CD4-positive, alpha-beta T cell (primary cell): ENCODE measurements around the gene KRTAP10-3. TPM values are rescaled to one million over a fixed set of nuclear protein-coding genes. Genes with fewer than 3 reads are reported as not detected.
"Not testable (repeated sequence)": the region's sequence is repeated elsewhere in the genome, so short reads cannot be mapped to it uniquely, and the experiment has no call there.

Experiments used
- ATAC-seq: fragments of 200-7000 bp; cut with Tn5 transposase; one replicate; pipeline ENCODE4 v1.10.0; 2022; ENCODE audit warnings: mild to moderate bottlenecking; ENCODE audit not compliant: poor library complexity
- CTCF ChIA-PET: fragments of 350-600 bp; sonication (Branson Sonifier 250); formaldehyde crosslinking; loops from one replicate; lab custom pipeline; 2021; ENCODE audit warnings: antibody characterized with exemption, inconsistent platforms; lab: Charles Lee
- POLR2A ChIA-PET: fragments of 350-600 bp; sonication (Branson Sonifier 250); formaldehyde crosslinking; loops from one replicate; lab custom pipeline; 2021; ENCODE audit warnings: antibody characterized with exemption, inconsistent platforms; lab: Charles Lee
- DNase-seq, 14 experiments: peaks; one replicate each; pipeline ENCODE4 v3.0.0-alpha.2; 2013 to 2020; ENCODE audit warnings: mixed read lengths in 2 of 14
- H3K27ac ChIP-seq, 2 donors: one replicate each; pipeline versions ENCODE4 v1.5.1 to v1.7.0; 2013; ENCODE audit warnings: low read length in 2 of 2, low read depth in 1 of 2, mild to moderate bottlenecking in 1 of 2
- H3K27me3 ChIP-seq, 2 experiments: 1 replicate in 1 of 2; 2 replicates in 1 of 2; pipeline versions ENCODE4 v1.6.1 to v1.7.0; 2013; ENCODE audit warnings: low read length in 2 of 2, control low read depth in 1 of 2, mild to moderate bottlenecking in 1 of 2, moderate library complexity in 1 of 2; ENCODE audit not compliant: insufficient read depth in 2 of 2, control insufficient read depth in 1 of 2
- H3K36me3 ChIP-seq: one replicate; pipeline ENCODE4 v1.6.1; 2013; ENCODE audit warnings: low read length, control low read depth; ENCODE audit not compliant: insufficient read depth
- H3K4me1 ChIP-seq: one replicate; pipeline ENCODE4 v1.6.1; 2013; ENCODE audit warnings: low read length, control low read depth; ENCODE audit not compliant: insufficient read depth
- H3K4me3 ChIP-seq: one replicate; pipeline ENCODE4 v1.5.1; 2013; ENCODE audit warnings: mild to moderate bottlenecking, low read length, moderate library complexity
- H3K9me3 ChIP-seq, 2 experiments: 1 replicate in 1 of 2; 2 replicates in 1 of 2; pipeline versions ENCODE4 v1.6.1 to v1.7.0; 2013; ENCODE audit warnings: low read length in 2 of 2, mild to moderate bottlenecking in 2 of 2, control low read depth in 1 of 2, moderate library complexity in 1 of 2; ENCODE audit not compliant: control insufficient read depth in 1 of 2, insufficient read depth in 1 of 2
- H3K27ac Mint-ChIP-seq: one replicate; pipeline ENCODE4 v1.8.0; 2020; ENCODE audit warnings: mixed read lengths
- H3K27me3 Mint-ChIP-seq: one replicate; pipeline ENCODE4 v1.8.0; 2021; ENCODE audit warnings: mixed read lengths
- H3K36me3 Mint-ChIP-seq: one replicate; pipeline ENCODE4 v1.8.0; 2021; ENCODE audit warnings: low read depth, mixed read lengths
- H3K4me1 Mint-ChIP-seq: one replicate; pipeline ENCODE4 v1.8.0; 2021; ENCODE audit warnings: low read depth, mixed read lengths
- H3K4me3 Mint-ChIP-seq: one replicate; pipeline ENCODE4 v1.8.0; 2020; ENCODE audit warnings: mild to moderate bottlenecking, mixed read lengths
- H3K9me3 Mint-ChIP-seq: one replicate; pipeline ENCODE4 v1.8.0; 2020; ENCODE audit warnings: mixed read lengths
- CTCF ChIP-seq: fragments of 200-600 bp; IDR thresholded peaks from one replicate; pipeline ENCODE4 v1.8.0; 2022; ENCODE audit warnings: antibody characterized with exemption, mild to moderate bottlenecking
- intact Hi-C, 2 experiments: fragments of 100-400 bp; cut with DNase I in 1 of 2; cut with micrococcal nuclease in 1 of 2; formaldehyde crosslinking; loops; one replicate each; pipeline versions ENCODE4 v1.15.1 to v1.9.0; 2023 to 2025; cut with DNase I, micrococcal nuclease
- total RNA-seq, 174 experiments: library from RNA in 2 of 174; stranded (reverse) in 2 of 174; gene quantifications; one replicate each; pipeline ENCODE4 v1.2.3 and lab custom pipeline; 2021 to 2026

KRTAP10-3 gene
- total RNA-seq, 2 experiments from 2014 or later: not detected

DNA sequence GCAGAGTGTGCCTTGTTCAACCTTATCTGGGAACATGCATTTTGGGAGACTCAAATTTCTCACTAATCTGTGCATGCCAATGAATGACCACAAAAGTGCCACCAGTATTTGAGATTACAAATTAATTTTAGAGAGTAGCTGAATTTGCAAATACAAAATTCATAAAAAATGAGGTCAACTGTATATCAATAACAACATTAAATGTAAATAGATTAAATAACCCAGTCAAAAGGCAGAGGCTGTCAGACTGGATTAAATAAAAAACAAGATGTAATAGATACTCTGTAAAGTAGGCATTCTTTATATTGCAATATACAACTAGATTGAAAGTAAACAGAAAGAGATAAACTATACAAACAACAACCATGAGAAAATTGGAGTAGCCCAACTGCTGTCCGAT, 5.5 kb upstream of the KRTAP10-3 start:
- H3K4me1 ChIP-seq: no peaks in the 10 kb centered on the region
- TF ChIP-seq CTCF: no peak
- DNase-seq: no peak
- peaks cover 0 to 8% of the 10 kb centered on the region in 2 experiments for H3K9me3 ChIP-seq
- Mint-ChIP-seq H3K27ac (no peak overlapping the region), H3K4me1 (peaks cover 14% of the 10 kb centered on the region), H3K9me3 (peaks cover 15% of the 10 kb centered on the region), H3K4me3 (no peak overlapping the region), H3K27me3 (no peaks in the 10 kb centered on the region), H3K36me3 (peaks cover 24% of the 10 kb centered on the region)
- no peak overlapping the region for H3K4me3 ChIP-seq
- ChIA-PET POLR2A (interaction anchor here (0.7 kb wide), 1 partner anchor 24 kb away, joined by 3 read pairs; no protein-coding TSS in a partner anchor), CTCF (interaction anchor here (0.8 kb wide), 1 partner anchor 229 kb away, joined by 3 read pairs; no protein-coding TSS in a partner anchor)
- H3K36me3 ChIP-seq: no peaks in the 10 kb centered on the region
- no peak for ATAC-seq
- intact Hi-C loops: no loop called here
- no peaks in the 10 kb centered on the region for H3K27me3 ChIP-seq
- no peak overlapping the region for H3K27ac ChIP-seq

DNA sequence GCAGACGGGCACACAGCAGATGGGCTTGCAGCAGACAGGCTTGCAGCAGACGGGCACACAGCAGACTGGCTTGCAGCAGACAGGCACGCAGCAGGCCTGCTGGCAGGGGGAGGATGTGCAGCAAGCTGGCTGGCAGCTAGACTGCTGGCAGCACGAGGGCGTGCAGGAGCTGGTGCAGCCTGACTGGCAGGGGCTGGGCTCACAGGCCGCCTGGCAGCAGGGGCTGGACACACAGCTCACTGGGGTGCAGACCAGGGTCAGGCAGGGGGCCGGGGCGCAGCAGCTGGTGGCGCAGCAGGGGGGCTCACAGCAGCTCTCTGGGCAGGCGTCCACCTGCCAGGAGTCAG, 293 bp downstream of the KRTAP10-3 start:
- H3K4me1 ChIP-seq, ATAC-seq, H3K4me3 Mint-ChIP-seq, H3K27ac Mint-ChIP-seq, H3K36me3 ChIP-seq, H3K27me3 Mint-ChIP-seq, intact Hi-C loops, H3K27ac ChIP-seq, H3K27me3 ChIP-seq, DNase-seq, CTCF ChIA-PET, H3K4me1 Mint-ChIP-seq, POLR2A ChIA-PET, H3K4me3 ChIP-seq: not testable (repeated sequence)
- Mint-ChIP-seq H3K36me3 (peaks cover 26% of the 10 kb centered on the region), H3K9me3 (peaks cover 15% of the 10 kb centered on the region)
- peaks cover 5 to 21% of the 10 kb centered on the region in 2 experiments for H3K9me3 ChIP-seq

- peaks cover 17% of the 10 kb centered on the region for H3K9me3 Mint-ChIP-seq
- DNase-seq: no peak
Measured at GRCh38 chr21:44557491-44558328, 885 bp downstream of the KRTAP10-3 start.

More at GRCh38 chr21:44557491-44558328, 885 bp downstream of the KRTAP10-3 start:
- no peak for ATAC-seq
- H3K27ac Mint-ChIP-seq: no peak overlapping the region
- H3K4me1 Mint-ChIP-seq: no peaks in the 10 kb centered on the region
- H3K36me3 ChIP-seq: no peaks in the 10 kb centered on the region
- H3K4me3 ChIP-seq: no peak overlapping the region
- H3K4me3 Mint-ChIP-seq: no peak overlapping the region
- ChIA-PET POLR2A (no interaction called here), CTCF (no interaction called here)
- H3K27ac ChIP-seq: no peak overlapping the region
- H3K4me1 ChIP-seq: no peaks in the 10 kb centered on the region
- peaks cover 5 to 25% of the 10 kb centered on the region in 2 experiments for H3K9me3 ChIP-seq
- no peak for TF ChIP-seq CTCF
- H3K27me3 ChIP-seq: peaks cover 0 to 4% of the 10 kb centered on the region in 2 experiments
- peaks cover 30% of the 10 kb centered on the region for H3K36me3 Mint-ChIP-seq
- H3K27me3 Mint-ChIP-seq: no peaks in the 10 kb centered on the region
- intact Hi-C loops: no loop called here
